Psoas muscle (tissue), 8 donors: Measurements from ENCODE around the gene JUND. TPM values are rescaled to one million over a fixed set of nuclear protein-coding genes. Genes with fewer than 3 reads are reported as not detected.

ENCODE experiments used
- ATAC-seq, 4 donors: fragments of 200-7000 bp; cut with Tn5 transposase; one replicate each; pipeline ENCODE4 v1.9.1; 2020; ENCODE audit warnings: moderate library complexity in 3 of 4, mild to moderate bottlenecking in 2 of 4
- DNase-seq, 2 donors: peaks; one replicate each; pipeline ENCODE4 v3.0.0-alpha.2; 2020
- H3K27ac ChIP-seq: fragments of 200-600 bp; one replicate; pipeline ENCODE4 v1.8.0; 2022
- H3K27me3 ChIP-seq, 3 donors: fragments of 200-600 bp in 1 of 3; one replicate each; pipeline versions ENCODE4 v1.6.1 to v1.8.0; 2013 to 2022; ENCODE audit warnings: low read length in 2 of 3, mild to moderate bottlenecking in 2 of 3, moderate library complexity in 1 of 3; ENCODE audit not compliant: insufficient read depth in 3 of 3
- H3K36me3 ChIP-seq, 2 donors: fragments of 200-600 bp in 1 of 2; one replicate each; pipeline versions ENCODE4 v1.6.1 to v1.8.0; 2013 to 2022; ENCODE audit warnings: low read depth in 1 of 2, mild to moderate bottlenecking in 1 of 2, moderate library complexity in 1 of 2; ENCODE audit not compliant: insufficient read depth in 1 of 2
- H3K4me1 ChIP-seq: fragments of 200-600 bp; one replicate; pipeline ENCODE4 v1.8.0; 2022
- H3K4me3 ChIP-seq: fragments of 200-600 bp; one replicate; pipeline ENCODE4 v1.8.0; 2022; ENCODE audit warnings: mild to moderate bottlenecking
- H3K9me3 ChIP-seq: fragments of 200-600 bp; one replicate; pipeline ENCODE4 v1.8.0; 2022
- WGBS, 3 donors: extraction: QIAGEN DNeasy Blood & Tissue Kit; methylation state at CpG; one replicate each; pipeline versions ENCODE4 v1.1.6 to v1.1.7; 2013; 5-methylcytosine and 5-hydroxymethylcytosine counted together
- intact Hi-C, 2 donors: fragments of 100-400 bp; cut with DNase I; formaldehyde crosslinking; loops; one replicate each; pipeline versions ENCODE4 v1.11.0 to v1.14.2; 2022
- polyA plus RNA-seq, 3 donors: library from polyadenylated mRNA; stranded (reverse); fragments of 200-250 nt; gene quantifications; one replicate each; pipeline ENCODE4 v1.2.3, GENCODE V29; 2013
- total RNA-seq, 4 donors: library from RNA; stranded (reverse); fragmentation: NEBNext Ultra II Directional in 2 of 4; extraction: Animal tissue kit (Norgen Biotek cat#: 25700) in 2 of 4; gene quantifications; one replicate each; pipeline versions ENCODE4 v1.2.1 to v1.2.4, GENCODE V29; 2021 to 2023
- TF ChIP-seq, protein P1 (sequence below): fragments of 200-600 bp; IDR thresholded peaks from one replicate; pipeline ENCODE4 v1.8.0; 2022; ENCODE audit warnings: antibody characterized with exemption
- donor health status: healthy with polysubstance abuse.
- donor health status: DM: no; HTN: no; CAD: no; lungs with moderate emphysema.
- donor health status: Bipolar disorder and iron deficiency.
- donor health status: healthy.
- donor health status: DM: yes; HTN: yes; CAD: no.
- donor health status: DM: no; HTN: no; CAD: no.
- donor health status: DM: no; HTN: no; CAD: no.
- donor health status: DM: yes; HTN: yes; CAD: no.

JUND gene
- total and polyA plus RNA-seq, 7 donors = 22.7 to 77.1 (median 68.0) TPM

DNA sequence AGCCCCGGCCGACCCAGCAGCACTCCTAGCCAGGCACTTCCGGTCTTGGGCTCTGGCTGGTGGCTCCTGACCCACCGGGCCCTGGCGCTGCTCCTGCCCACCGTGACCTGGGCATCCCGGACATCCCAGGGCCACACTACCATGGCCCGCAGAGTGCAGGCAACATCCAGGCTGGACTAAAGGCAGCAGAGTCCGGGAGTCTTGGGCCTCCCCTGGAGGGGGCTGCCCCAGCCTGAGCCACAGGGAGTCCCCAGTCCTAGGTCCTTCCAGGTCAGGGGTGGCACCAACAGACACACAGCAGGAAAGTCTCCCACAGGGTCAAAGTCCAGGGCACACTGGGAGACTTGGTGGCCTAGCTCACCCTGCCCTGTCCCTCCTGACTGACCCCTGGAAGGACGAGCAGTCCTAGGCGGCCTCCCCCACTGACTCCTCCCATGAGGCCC is 30.7 kb upstream of the JUND start:
- Histone ChIP-seq H3K4me3 (no peak overlapping the region), H3K27me3 (no peaks in the 10 kb centered on the region), H3K4me1 (peaks cover 17% of the 10 kb centered on the region), H3K9me3 (no peaks in the 10 kb centered on the region), H3K36me3 (peaks cover 0 to 65% of the 10 kb centered on the region in 2 donors), H3K27ac (no peak overlapping the region)
- TF ChIP-seq, protein P1, sequence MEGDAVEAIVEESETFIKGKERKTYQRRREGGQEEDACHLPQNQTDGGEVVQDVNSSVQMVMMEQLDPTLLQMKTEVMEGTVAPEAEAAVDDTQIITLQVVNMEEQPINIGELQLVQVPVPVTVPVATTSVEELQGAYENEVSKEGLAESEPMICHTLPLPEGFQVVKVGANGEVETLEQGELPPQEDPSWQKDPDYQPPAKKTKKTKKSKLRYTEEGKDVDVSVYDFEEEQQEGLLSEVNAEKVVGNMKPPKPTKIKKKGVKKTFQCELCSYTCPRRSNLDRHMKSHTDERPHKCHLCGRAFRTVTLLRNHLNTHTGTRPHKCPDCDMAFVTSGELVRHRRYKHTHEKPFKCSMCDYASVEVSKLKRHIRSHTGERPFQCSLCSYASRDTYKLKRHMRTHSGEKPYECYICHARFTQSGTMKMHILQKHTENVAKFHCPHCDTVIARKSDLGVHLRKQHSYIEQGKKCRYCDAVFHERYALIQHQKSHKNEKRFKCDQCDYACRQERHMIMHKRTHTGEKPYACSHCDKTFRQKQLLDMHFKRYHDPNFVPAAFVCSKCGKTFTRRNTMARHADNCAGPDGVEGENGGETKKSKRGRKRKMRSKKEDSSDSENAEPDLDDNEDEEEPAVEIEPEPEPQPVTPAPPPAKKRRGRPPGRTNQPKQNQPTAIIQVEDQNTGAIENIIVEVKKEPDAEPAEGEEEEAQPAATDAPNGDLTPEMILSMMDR = no peak
- 89 to 93% (median 90%) methylated on average over 11 of the region's 11 CpGs for WGBS, 3 donors
- DNase-seq (no peak), ATAC-seq (no peak)
- intact Hi-C loops = no loop called here

DNA sequence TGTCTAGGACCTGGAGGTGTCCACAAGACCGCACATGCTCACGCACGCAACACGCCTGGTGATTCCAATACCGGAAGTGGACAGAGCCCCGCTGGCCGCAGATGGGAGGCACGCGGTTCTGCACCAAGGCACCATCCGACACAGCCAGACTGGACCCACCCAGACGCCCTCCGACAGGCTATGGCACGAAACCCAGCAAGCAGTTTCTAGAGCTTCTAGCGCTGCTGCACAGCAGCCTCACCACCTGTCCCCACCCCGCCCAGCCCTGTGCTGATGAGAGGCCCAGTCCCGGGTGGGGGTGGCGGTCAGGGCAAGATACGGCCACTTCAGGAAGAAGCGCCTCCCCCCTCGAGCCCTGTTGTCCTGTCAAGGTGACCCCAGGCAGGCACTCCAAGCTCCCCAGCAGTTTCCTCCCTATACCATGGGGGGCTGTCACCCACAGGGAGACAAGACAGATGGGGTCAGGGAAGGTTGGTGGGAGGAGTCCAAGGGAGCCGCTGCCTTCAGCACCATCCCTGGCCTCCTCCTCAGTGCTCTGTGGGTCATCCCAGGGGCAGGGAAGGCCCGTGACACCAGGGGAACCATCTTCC is 30.2 kb upstream of the JUND start:
- Histone ChIP-seq H3K27me3 (no peaks in the 10 kb centered on the region), H3K4me1 (peaks cover 18% of the 10 kb centered on the region), H3K27ac (no peak overlapping the region), H3K36me3 (peaks cover 0 to 68% of the 10 kb centered on the region in 2 donors), H3K9me3 (no peaks in the 10 kb centered on the region), H3K4me3 (no peak overlapping the region)
- WGBS, 3 donors = 89 to 92% (median 91%) methylated on average over 22 of the region's 22 CpGs
- ATAC-seq = no peak
- intact Hi-C loops = no loop called here
- TF ChIP-seq, protein P1 = no peak
- no peak for DNase-seq

DNA sequence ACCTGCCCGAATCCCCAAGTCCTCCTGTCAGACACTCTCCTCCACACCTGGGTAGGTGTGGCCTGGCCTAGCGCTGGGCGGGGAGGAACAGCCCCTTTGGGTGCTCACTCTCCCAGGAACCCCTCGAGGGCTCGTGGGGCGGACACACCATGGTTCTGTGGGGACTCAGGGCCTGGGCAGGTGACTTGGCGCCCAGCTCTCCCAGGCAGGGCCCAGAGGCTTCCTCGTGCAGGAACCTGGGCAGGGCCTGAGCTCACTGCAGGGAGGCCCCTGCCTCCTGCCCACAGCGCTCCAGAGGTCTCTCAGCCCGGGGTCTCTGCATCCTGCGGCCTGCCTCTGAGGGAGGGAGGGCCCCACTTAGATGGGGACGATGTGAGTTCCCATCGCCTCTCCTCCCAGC is 29.5 kb upstream of the JUND start:
- WGBS, 3 donors = 90 to 95% (median 91%) methylated on average over 12 to 13 of the region's 13 CpGs
- H3K9me3 ChIP-seq = no peaks in the 10 kb centered on the region
- intact Hi-C loops = no loop called here
- TF ChIP-seq, protein P1 = no peak
- no peak overlapping the region for H3K4me3 ChIP-seq
- peaks cover 23% of the 10 kb centered on the region for H3K4me1 ChIP-seq
- H3K36me3 ChIP-seq = peaks cover 0 to 70% of the 10 kb centered on the region in 2 donors
- ATAC-seq (no peak), DNase-seq (no peak)
- H3K27ac ChIP-seq = no peak overlapping the region
- H3K27me3 ChIP-seq = no peaks in the 10 kb centered on the region

DNA sequence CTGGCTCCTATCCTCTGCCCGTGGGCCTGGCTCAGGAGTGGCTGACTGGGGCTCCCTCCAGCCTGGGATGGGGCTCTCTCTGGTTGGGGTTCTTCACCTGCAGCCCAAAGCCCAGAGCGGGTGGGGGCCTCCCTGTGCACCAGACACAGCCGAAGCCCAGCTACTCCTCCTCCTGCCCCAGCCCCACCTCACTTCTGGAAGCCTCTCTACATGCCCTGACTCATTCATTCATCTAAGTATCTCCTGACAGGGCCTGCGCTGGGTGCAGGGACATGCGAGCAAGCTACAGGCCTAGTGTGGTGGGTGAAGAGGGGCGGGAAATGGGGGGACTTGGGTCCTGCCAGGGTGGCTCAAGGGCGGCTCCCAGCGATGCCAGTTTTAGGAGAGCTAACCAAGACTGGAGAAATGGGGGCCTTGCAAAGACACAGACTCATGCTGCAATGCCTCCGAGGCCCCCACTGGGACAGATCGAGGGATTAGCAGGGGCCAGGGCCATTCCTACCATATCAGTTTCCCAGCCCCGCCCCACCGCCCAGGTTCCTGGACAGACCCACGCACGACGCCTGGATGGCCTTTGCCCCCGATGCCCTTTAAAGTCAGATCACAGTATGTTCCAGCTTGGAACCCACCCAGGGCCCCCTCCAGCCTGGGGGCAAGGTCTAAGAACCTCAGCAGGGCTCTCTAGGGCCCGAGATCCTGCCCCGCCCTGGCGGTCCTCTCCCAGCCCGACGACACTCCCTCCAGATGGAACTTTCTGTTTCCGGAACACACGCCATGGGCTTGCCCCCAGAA is 28.9 kb upstream of the JUND start:
- no peak overlapping the region for H3K27ac ChIP-seq
- intact Hi-C loops = no loop called here
- DNase-seq (no peak), ATAC-seq (no peak)
- TF ChIP-seq, protein P1 = no peak
- no peak overlapping the region for H3K4me3 ChIP-seq
- H3K27me3 ChIP-seq = no peaks in the 10 kb centered on the region
- H3K36me3 ChIP-seq = peaks cover 0 to 65% of the 10 kb centered on the region in 2 donors
- H3K9me3 ChIP-seq = no peaks in the 10 kb centered on the region
- WGBS, 3 donors = 85 to 87% (median 87%) methylated on average over 23 of the region's 23 CpGs
- H3K4me1 ChIP-seq = peaks cover 29% of the 10 kb centered on the region
